Loucy (cell line): ENCODE results near the gene RBMS2.

ENCODE experiments used
- CTCF ChIP-seq: fragments of 200-600 bp; sonication (generic); conservative IDR thresholded peaks from 2 replicates; pipeline ENCODE4 v1.5.1; 2014; ENCODE audit warnings: mild to moderate bottlenecking, antibody characterized with exemption, low read length
- EZH2phosphoT487 ChIP-seq: fragments of 200-600 bp; IDR thresholded peaks from 2 replicates; pipeline ENCODE4 v1.6.1; 2018; ENCODE audit warnings: antibody characterized with exemption, mild to moderate bottlenecking, moderate library complexity, borderline replicate concordance

DNA sequence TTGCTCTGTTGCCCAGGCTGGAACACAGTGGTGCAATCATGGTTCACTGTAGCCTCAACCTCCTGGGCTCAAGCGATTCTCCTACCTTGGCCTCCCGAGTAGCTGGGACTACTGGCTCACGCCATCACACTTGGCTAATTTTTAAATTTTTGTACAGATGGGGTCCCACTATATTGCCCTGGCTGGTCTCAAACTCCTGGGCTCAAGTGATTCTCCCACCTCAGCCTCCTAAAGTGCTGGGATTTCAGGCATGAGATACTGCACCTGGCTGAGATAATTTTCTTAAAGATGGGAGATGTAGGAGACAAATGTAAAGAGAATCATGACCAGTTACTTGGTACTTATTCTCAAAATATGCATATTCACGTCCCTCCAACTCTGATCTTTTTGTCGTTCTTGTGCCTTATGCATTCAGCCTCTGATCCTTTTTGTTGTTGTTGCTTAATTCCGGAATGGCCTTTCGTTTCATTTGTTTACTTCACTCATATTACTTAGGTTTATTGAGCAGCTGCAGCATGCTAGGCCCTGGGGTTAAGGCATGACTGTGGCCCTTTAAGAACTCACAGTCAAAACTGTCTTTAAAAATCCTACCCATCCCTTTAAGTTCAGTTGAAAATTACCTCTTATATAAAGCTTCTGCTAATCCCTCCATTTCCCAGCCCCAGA lies 8.9 kb downstream of the RBMS2 start:
- no peak for TF ChIP-seq CTCF
- no peak for TF ChIP-seq EZH2phosphoT487
